ENCODE measurements around the gene HSPA5. TPM values are rescaled to one million over a fixed set of nuclear protein-coding genes. Genes with fewer than 3 reads are reported as not detected.

HSPA5 gene
- total and polyA plus RNA-seq, 2 of the 4 experiments (the other 2 are of a cell fraction): 118 to 419 TPM

DNA sequence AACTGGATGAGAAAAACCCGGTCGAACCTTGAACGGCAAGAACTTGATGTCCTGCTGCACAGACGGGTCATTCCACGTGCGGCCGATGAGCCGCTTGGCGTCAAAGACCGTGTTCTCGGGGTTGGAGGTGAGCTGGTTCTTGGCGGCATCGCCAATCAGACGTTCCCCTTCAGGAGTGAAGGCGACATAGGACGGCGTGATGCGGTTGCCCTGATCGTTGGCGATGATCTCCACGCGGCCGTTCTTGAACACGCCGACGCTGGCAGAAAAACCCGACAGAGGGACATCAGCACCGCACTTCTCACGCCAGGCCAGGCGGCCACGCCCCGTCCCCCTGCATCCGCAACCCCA is 519 bp downstream of the HSPA5 start:
- intact Hi-C loops (cut with micrococcal nuclease): no loop called here
- Histone ChIP-seq H3K27ac (ENCODE audit: insufficient read depth, low read length) (peak overlapping the region; percentile 81), H3K56ac (ENCODE audit: extremely low read depth, insufficient read depth, low read length) (peak overlapping the region; percentile 77), H4K20me1 (ENCODE audit: insufficient read depth, low read length) (peaks cover 54% of the 10 kb centered on the region), H3K9me1 (ENCODE audit: insufficient read depth, low read length) (no peaks in the 10 kb centered on the region; the same call in 1 of the 2 replicates), H3K36me3 (ENCODE audit: control insufficient read depth, insufficient read depth, low read length) (peaks cover 28% of the 10 kb centered on the region), H3K4ac (ENCODE audit: low read depth, low read length) (peak overlapping the region; percentile 88), H4K5ac (ENCODE audit: low read depth, low read length) (no peak overlapping the region), H3K23ac (ENCODE audit: low read depth, low read length) (peak overlapping the region; percentile 93), H3K27me3 (ENCODE audit: control insufficient read depth, insufficient read depth, low read length) (no peaks in the 10 kb centered on the region), H2BK20ac (ENCODE audit: low read depth, low read length) (no peak overlapping the region), H3K4me1 (ENCODE audit: control insufficient read depth, insufficient read depth, low read length) (peaks cover 4% of the 10 kb centered on the region), H2BK5ac (ENCODE audit: low read depth, low read length, poor library complexity, severe bottlenecking) (peak overlapping the region; percentile 52), H3K18ac (ENCODE audit: low read depth, low read length) (0 out of 2 replicates have a peak overlapping the region, but pooled peaks have one; percentile 1), H3K9ac (ENCODE audit: low read depth, low read length) (peak overlapping the region; percentile 94), H4K91ac (ENCODE audit: insufficient read depth, low read depth, low read length) (peak overlapping the region; percentile 86), H2BK15ac (ENCODE audit: low read depth, low read length) (peak overlapping the region; percentile 20; the same call in 1 of the 3 replicates), H2AK9ac (replicated peaks; ENCODE audit: low read depth, low read length, poor library complexity) (peak overlapping the region; percentile 97), H3K14ac (replicated peaks; ENCODE audit: low read depth, low read length) (peak overlapping the region; percentile 99), H2AK5ac (ENCODE audit: low read depth, low read length) (peak overlapping the region; percentile 97), H2AFZ (replicated peaks; ENCODE audit: low read length, poor library complexity) (peak overlapping the region; percentile 93), H3K4me2 (ENCODE audit: low read depth, low read length) (peak overlapping the region; percentile 76), H2BK120ac (ENCODE audit: low read depth, low read length) (peak overlapping the region; percentile 12; the same call in 1 of the 2 replicates), H4K8ac (ENCODE audit: low read depth in 2 of 2, low read length in 2 of 2) (peak overlapping the region; percentile 67 to 72; a peak in 2 of 4 replicates), H3K9me3 (ENCODE audit: control insufficient read depth, insufficient read depth, low read length) (no peaks in the 10 kb centered on the region), H3K4me3 (ENCODE audit: insufficient read depth, low read depth, low read length) (peak overlapping the region; percentile 80), H3K79me1 (ENCODE audit: low read depth in 1 of 2, low read length in 2 of 2) (peaks cover 4 to 36% of the 10 kb centered on the region in 2 experiments; a peak in 3 of 4 replicates)
- ATAC-seq (ENCODE audit: low read depth) (no peak), DNase-seq (no peak)
- dilution Hi-C loops (cut with HindIII; ENCODE audit: low sequenced_read_pairs, unreplicated experiment): no loop called here
- CTCF ChIA-PET: no interaction called here
- BruUV-seq (replicated peaks): no TSS peak
- in situ Hi-C loops (cut with MboI; ENCODE audit: low sequenced_read_pairs): no loop called here
- TF ChIP-seq RAD21 (IDR thresholded peaks at IDR 0.05; ENCODE audit: low read length): no peak
- no peak for TF ChIP-seq CTCF (conservative IDR thresholded peaks at IDR 0.05; ENCODE audit: low read depth, low read length)
- TF ChIP-seq MXI1 (IDR thresholded peaks at IDR 0.05; ENCODE audit: borderline replicate concordance, low read depth, low read length): peak; percentile 88
- TF ChIP-seq MAFK (IDR thresholded peaks at IDR 0.05; ENCODE audit: low read depth, low read length): no peak
- POLR2A ChIA-PET (ENCODE audit: unreplicated experiment): interaction anchor here (1.0 to 1.3 kb wide), 2 partner anchors 27 to 101 kb away, joined by 3 read pairs; no protein-coding TSS in a partner anchor
- WGBS, 2 experiments (ENCODE audit: extremely low coverage in 2 of 2, insufficient read length in 1 of 2): 4% methylated on average over 17 of the region's 33 CpGs; no CpG with 5 or more reads in 1 of the 2 experiments
